HG03095 (cell line): ENCODE results near the gene KRT71.
"Not testable (repeated sequence)": the region's sequence is repeated elsewhere in the genome, so short reads cannot be mapped to it uniquely, and the experiment has no call there.

Experiments
- ATAC-seq: cut with Tn5 transposase; IDR thresholded peaks from one replicate; pipeline ENCODE4 v1.9.1; 2021; ENCODE audit warnings: moderate library complexity; ENCODE audit not compliant: unreplicated experiment

The KRT71 gene

DNA sequence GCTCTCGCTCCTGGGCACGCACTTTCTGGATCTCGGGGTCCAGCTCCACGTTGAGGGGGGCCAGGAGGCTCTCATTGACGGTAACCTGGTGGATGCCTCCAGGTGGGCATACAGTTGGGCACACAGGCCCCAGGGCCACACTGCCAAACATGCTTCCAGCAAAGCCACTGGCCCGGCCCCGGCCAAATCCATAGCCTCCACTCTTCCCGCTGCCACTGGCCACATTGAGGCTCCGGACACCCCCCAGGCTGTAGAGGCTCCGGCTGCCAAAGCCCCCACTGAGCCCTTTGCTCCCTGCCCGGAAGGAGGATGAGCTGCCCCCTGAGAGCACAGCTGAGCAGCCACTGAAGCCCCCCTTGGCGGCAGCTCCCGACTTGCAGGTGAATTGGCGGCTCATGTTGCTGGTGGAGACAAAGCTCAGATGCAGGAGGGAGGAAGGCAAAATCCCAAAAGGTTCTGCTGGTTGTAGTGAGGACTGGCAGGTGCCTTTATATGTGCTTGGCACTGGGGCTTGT lies at the start of gene KRT71:
Gene KRT71, minus strand, starts transcription at position 465 of the 515 bp plus-strand sequence. Its CDS starts 68 bp downstream, at position 397.
- ATAC-seq: no peak

- no peak for ATAC-seq
Measured at GRCh38 chr12:52602552-52602951, 49.6 kb upstream of the KRT71 start.

DNA sequence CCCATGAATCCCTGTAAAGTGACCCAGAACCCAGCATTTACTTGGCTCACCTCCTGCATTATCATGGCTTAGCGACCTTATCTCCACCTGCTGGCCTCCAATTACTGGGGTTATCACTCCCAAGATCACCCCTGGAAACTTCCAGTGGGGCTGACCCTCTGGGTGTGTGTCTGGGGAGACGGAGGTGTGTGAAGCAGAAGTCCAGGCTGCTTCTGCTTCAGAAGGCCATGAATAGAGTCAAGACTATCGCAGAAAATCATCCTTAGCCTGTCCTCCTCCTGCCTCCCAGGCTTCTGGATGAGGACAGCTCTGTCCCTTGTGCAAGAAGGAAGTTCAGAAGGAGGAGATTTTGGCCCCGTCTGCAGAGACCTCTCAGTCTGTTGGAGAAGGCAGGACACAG lies 48.7 kb upstream of the KRT71 start:
- no peak for ATAC-seq

DNA sequence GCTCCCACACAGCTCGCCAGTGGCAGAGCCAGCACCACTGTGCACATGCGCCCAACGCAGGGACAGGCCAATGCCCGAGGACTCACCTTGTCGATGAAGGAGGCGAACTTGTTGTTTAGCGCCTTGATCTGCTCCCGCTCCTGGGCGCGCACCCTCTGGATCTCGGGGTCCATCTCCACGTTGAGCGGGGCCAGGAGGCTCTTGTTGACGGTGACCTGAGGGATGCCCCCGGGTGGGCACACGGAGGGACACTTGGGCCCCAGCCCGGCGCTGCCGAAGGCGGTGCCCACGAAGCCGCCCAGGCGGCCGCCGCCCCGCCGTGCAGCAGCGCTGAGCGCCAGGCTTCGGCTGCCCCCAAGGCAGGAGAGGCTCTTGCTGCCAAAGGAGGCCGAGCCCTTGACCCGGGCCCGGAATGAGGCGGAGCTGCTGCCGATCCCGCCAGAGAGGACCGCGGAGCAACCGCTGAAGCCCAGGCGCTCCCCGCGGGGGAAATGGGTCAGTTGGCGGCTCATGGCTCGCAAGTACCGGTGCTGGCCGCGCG lies 48.1 kb upstream of the KRT71 start, which contains the start of gene KRT72:
Gene KRT72, minus strand, starts transcription at position 523 of the 541 bp plus-strand sequence. Its CDS starts 11 bp downstream, at position 512.
- ATAC-seq: no peak

DNA sequence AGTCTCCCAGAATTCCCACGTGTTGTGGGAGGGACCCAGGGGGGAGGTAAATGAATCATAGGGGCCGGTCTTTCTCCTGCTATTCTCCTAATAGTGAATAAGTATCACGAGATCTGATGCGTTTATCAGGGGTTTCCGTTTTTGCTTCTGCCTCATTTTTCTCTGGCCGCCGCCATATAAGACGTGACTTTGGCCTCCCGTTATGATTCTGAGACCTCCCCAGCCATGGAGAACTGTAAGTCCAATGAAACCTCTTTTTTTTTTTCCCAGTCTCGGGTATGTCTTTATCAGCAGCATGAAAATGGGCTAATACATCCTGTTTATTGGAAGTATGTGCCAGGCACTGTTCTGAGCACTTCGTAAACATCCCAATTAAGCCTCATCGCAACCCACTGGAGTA lies 47.5 kb upstream of the KRT71 start:
- ATAC-seq: no peak

GRCh38 chr12:52600071-52600470 lies 47.1 kb upstream of the KRT71 start:
- no peak for ATAC-seq

GRCh38 chr12:52598966-52599365 lies 46.0 kb upstream of the KRT71 start:
- ATAC-seq: no peak

DNA sequence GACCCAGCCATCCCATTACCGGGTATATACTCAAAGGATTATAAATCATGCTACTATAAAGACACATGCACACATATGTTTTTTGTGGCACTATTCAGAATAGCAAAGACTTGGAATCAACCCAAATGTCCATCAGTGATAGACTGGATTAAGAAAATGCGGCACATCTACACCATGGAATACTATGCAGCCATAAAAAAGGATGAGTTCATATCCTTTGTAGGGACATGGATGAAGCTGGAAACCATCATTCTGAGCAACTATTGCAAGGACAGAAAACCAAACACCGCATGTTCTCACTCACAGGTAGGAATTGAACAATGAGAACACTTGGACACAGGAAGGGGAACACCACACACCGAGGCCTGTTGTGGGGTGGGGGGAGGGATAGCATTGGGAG lies 41.3 kb upstream of the KRT71 start:
- ATAC-seq: not testable (repeated sequence)

DNA sequence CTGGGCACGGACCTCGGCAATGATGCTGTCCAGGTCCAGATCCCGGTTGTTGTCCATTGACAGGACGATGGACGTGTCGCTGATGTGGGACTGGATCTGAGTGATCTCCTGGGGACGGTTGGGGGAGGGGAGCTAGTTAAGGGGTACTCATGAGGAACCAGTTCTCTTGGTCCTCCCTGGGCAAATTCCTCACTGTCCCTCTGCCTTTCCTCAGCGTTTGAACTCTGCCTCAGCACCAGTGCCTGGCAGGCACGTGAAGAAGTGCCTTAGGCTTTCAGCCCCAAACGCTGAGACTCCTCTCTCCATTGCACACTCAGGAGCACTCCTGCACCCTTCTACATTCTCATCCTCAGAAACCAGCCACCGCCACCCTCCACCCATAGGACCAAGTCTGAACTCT lies 38.6 kb upstream of the KRT71 start:
- ATAC-seq: no peak

- no peak for ATAC-seq
Measured at GRCh38 chr12:52590021-52590420, 37.1 kb upstream of the KRT71 start.

DNA sequence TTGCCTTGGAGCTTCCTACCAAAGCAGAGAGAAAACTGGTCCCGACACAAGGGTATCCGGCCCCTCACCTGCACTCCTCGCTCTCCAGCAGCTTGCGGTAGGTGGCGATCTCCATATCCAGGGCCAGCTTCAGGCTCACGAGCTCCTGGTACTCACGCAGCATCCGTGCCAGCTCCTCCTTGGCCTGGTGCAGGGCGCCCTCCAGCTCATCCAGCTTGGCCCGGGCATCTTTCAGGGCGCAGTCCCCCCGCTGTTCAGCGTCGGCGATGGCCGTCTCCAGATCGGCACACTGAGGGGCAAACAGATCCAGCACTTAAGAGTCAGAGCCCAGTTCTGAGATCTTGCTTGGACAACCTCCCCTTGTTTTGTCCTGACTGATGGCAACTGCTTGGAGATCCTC lies 34.6 kb upstream of the KRT71 start:
- ATAC-seq: no peak

DNA sequence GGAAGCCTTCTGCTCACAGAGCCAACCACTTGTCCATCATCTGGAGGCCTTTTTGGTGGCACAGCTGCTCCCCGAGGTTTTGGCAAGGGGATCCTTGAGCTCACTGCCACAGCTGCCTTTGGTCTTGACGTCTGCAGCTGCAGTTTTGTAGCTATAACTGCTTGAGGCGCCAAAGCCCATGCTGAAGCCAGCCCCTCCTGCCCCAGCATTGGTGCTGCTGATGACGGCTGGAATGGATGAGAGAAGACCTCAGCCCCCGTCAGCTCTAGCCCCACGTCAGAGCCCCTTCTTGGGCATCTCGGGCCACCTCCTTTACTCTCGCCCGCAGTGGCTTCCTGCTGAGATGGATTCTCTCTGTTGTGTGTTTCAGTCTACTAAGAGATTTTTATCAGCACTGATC lies 33.0 kb upstream of the KRT71 start:
- no peak for ATAC-seq

DNA sequence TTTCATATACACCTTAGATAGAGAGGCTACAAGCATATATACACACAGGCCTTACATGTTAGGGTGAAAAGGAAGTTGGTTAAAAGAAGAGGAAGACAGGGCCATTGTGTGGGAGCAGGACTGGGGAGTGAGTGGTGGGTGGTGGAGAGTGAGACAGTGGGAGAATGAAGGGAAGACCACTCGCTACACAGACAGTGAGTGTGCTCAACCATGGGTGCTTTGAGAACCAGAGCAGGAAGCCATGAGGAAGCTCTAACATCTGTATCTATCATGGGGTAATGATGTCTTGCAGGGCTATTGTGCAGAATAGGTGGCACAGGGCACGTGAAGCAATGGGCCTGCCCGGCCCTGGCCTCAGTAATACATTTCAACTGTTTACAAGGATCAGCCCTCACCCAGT lies 32.1 kb upstream of the KRT71 start:
- ATAC-seq: no peak

DNA sequence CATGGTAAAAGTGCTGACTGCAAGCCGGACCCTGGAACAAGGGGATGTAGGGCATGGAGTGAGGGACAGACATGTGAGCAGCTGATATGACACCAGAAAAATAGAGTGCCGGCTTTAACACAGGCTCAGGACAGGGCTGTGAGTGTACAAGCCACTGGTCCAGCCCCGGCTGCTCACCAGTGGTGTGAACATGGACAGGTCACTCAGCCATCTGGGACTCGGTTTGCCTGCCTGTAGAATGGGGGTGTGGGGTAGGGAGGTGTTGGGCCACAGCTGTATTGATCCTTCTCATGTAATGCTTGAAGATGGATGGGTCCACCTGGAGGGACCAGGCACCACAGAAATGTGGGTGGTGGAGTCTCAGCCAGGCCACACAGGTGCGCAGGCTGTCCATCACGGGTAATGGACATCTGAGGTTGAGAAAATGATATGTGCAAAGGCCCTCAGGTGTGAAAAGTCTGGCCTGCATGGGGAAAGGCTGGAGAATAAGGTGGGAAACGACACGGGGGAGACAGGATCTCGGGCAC lies 31.3 kb upstream of the KRT71 start:
- ATAC-seq: no peak

DNA sequence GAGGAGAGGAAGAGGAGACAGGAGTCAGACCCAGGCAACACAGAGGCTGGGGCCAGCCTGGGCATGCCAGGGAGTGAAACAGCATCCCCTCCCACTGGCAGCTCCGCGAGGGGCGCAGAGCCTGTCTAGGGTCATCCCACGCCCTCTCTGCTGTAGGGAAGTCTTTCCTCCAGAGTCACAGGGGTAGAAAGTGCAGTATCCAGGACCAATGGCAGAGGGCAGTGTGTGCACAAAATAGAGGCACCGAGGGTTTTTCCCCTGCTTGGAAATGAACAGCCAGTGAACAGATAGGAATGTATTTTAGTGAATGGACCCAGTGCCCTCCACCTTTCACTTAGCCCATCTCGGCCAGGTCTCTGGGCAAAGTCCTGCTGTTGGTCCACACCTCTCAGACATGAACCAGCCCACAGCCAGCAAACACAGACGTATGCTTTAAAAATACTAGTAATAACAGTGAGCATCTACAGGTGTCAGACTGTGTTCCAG lies 30.1 kb upstream of the KRT71 start:
- ATAC-seq: no peak

- ATAC-seq: no peak
Measured at GRCh38 chr12:52582486-52582885, 29.5 kb upstream of the KRT71 start.

GRCh38 chr12:52581481-52581880 lies 28.5 kb upstream of the KRT71 start:
- no peak for ATAC-seq

GRCh38 chr12:52581066-52581465 lies 28.1 kb upstream of the KRT71 start:
- no peak for ATAC-seq

DNA sequence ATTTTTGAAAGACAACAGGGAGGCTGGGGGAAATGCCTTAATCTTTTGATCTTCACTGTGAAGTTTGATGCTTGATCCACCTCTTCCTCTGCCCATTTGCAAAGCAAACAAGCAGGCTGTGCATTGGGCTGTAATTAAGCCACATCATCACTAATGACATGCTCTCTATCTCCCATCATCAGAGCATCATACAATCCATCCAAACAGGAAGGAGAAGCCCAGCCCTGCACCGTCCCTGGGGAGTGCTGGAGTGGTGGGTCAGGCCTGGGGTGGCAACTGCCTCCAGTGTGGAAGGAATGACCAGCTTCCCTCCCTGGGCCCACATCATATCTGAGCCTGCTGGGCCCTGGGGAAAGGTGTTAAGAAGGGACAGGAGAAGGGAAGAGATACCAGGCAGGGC lies 27.6 kb upstream of the KRT71 start:
- ATAC-seq: no peak

DNA sequence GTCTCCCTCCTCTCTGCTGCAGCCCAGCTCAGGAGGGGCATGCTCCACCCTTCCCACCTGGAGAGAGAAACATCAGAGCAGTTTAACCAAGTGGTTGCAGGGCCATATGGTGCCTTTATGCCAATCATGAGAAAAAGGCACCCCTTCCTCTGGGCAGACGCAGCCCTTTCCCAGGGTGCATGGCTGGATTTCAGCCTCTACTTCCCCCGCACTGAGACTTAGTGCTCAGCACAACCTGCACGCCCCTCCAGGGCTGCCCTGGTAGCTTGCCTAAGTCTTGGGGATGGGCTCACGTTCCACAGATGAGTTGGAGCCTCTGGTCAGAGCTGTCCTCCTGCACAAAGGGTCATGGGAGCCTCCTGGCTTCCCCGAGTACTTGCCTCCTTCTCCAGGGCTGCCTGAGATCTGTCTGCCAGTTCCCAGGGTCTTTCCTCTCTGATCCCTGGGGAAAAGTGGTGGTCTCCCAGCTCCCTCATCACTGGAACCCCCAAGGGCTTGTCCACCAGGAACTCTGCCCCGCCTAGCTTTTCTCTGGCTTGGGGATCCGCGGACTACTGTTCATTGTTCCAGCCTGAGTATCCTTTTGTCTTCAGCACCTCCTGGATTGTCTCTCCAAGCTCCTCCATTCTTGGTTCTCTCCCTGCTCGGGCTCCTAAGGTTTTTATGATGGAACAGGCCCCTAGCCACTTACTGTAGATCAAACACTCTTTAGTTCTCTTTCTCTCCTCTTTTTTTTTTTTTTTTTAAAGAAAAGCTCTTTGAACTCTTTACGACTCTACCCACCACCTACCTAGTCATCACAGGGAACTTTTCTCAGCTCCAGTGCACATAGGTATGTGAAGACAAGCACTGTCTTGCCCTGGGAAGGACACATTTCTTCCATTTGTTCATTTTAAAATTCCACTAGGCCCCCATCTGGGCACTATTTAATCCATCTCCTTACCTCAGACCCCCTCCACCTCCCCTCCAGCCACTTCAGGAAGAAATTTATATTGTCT lies 26.8 kb upstream of the KRT71 start:
- ATAC-seq: no peak

GRCh38 chr12:52578469-52578868 lies 25.5 kb upstream of the KRT71 start:
- ATAC-seq: no peak

DNA sequence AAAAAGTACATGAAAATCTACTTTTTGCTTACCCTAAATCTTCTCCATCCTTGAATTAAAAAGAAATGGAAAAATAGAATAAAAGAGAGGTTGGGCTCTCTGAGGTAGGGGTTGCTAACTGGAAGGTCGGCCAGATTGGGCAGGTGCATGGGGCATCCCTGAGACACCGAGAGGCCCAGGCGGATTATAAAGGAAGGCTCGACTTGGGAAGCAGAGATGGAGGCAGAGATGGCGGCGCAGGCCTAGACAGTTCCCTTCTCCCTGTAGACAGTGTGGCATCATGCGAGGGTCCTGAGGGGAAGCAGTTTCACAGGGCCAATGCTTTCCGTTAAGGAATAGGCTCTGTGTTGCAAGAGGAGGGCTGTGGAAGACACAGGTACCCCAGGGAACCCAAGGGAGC lies 24.4 kb upstream of the KRT71 start:
- no peak for ATAC-seq
